Endothelial cell (in vitro differentiated cells): Measurements from ENCODE around the gene RFK. TPM values are rescaled to one million over a fixed set of nuclear protein-coding genes. Genes with fewer than 3 reads are reported as not detected.
"Not testable (repeated sequence)": the region's sequence is repeated elsewhere in the genome, so short reads cannot be mapped to it uniquely, and the experiment has no call there.

Source experiments
- DNase-seq: peaks from one replicate; pipeline ENCODE4 v3.0.0; 2021; ENCODE audit warnings: low spot score
- H3K27ac Mint-ChIP-seq: one replicate; pipeline ENCODE4 v1.8.0; 2021; ENCODE audit warnings: mixed read lengths, inconsistent platforms; ENCODE audit not compliant: unreplicated experiment
- H3K27me3 Mint-ChIP-seq: one replicate; pipeline ENCODE4 v1.8.0; 2021; ENCODE audit warnings: mild to moderate bottlenecking, moderate library complexity, mixed read lengths, inconsistent platforms; ENCODE audit not compliant: unreplicated experiment
- H3K36me3 Mint-ChIP-seq: one replicate; pipeline ENCODE4 v1.8.0; 2021; ENCODE audit warnings: mild to moderate bottlenecking, low read depth, mixed read lengths, inconsistent platforms; ENCODE audit not compliant: unreplicated experiment
- H3K4me1 Mint-ChIP-seq: one replicate; pipeline ENCODE4 v1.8.0; 2021; ENCODE audit warnings: mild to moderate bottlenecking, mixed read lengths, inconsistent platforms; ENCODE audit not compliant: unreplicated experiment
- H3K4me3 Mint-ChIP-seq: one replicate; pipeline ENCODE4 v1.8.0; 2021; ENCODE audit warnings: mild to moderate bottlenecking, mixed read lengths, inconsistent platforms; ENCODE audit not compliant: unreplicated experiment
- H3K9me3 Mint-ChIP-seq: one replicate; pipeline ENCODE4 v1.8.0; 2021; ENCODE audit warnings: mixed read lengths, inconsistent platforms; ENCODE audit not compliant: unreplicated experiment
- CTCF ChIP-seq: fragments of 200-600 bp; sonication (generic); IDR thresholded peaks from one replicate; pipeline ENCODE4 v1.5.0; 2021; ENCODE audit warnings: antibody characterized with exemption; ENCODE audit not compliant: unreplicated experiment
- long read RNA-seq: library from polyadenylated mRNA; unstranded; transcript quantifications from one replicate; pipeline ENCODE4 v2.0.0, GENCODE V29; 2020; ENCODE audit not compliant: unreplicated experiment
- total RNA-seq: library from RNA; stranded (reverse); fragmentation: NEBNext Ultra II Directional; extraction: Animal tissue kit (Norgen Biotek cat#: 25700); gene quantifications from one replicate; pipeline ENCODE4 v1.2.1, GENCODE V29; 2021; ENCODE audit not compliant: unreplicated experiment

Gene RFK
- total RNA-seq: 10.1 TPM
- long read RNA-seq, partial matches to known transcripts: 0 of 4 reads
- long read RNA-seq, other reads (novel, unspliced or antisense): 0 of 4 reads

DNA sequence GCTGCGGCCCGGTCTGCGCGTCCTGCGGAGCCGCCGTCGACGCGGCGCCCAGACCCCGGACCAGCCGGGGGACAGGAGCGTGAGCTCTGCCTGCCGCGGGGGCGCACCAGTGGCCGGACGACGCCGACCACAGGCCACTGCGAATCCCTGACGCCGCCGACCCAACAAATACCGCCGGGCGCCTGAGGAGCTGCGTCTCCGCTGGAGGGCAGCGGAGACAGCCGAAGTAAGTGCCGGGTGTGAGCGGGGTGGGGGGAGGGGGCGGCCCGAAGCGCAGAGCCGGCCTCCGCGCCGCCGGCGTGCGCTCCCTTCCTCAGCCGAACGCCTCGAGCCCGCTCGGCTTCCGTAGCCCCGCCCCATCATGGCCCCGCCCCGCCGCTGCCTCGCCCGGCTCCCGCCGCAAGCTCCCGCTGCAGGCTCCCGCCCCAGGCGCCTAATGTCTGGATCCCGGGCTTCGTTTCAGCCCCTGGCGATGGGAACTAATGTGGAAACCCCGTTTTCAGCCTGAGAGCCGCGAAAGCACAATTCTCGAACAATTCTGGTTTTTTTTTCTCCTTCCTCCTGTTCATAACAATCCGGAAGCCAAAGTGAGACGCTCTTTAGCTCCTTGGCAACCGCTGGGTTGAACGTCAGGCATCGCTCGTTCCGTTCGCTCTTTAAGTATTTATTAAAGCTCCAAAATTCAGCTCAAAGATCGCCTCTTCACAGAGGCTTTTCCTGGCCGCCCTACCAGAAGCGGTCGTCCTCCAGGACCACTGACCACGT, at the start of gene RFK:
RFK (minus strand) TSS at position 232 of the 765 bp plus-strand sequence. CDS start 255 bp downstream, outside the sequence.
- DNase-seq: peak; percentile 97
- Mint-ChIP-seq H3K36me3 (peaks cover 6% of the 10 kb centered on the region), H3K4me1 (peaks cover 12% of the 10 kb centered on the region), H3K4me3 (peak within 1 kb of the TSS; percentile 97), H3K27me3 (peaks cover 8% of the 10 kb centered on the region), H3K27ac (peak within 1 kb of the TSS; percentile 98), H3K9me3 (no peaks in the 10 kb centered on the region)
- TF ChIP-seq CTCF: peak; percentile 39

DNA sequence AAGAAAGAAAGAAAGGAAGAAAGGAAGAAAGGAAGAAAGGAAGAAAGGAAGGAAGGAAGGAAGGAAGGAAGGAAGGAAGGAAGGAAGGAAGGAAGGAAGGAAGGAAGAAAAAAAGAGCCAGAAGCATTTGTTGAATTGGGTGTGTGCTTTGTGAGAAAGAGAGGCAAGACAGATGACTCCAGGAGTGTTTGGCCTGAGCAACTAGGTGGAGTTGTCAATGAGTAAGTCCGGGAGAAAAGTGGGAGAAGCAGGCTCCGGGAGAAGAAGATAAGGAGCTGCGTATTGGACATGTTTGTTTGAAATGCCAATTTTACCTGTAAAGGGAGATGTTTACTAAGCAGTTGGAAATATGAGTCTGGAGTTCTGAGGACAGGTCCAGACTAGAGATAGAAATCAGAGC, 49.7 kb upstream of the RFK start:
- no peak overlapping the region for H3K4me3 Mint-ChIP-seq
- peaks cover 4% of the 10 kb centered on the region for H3K9me3 Mint-ChIP-seq
- peaks cover 12% of the 10 kb centered on the region for H3K36me3 Mint-ChIP-seq
- peaks cover 1% of the 10 kb centered on the region for H3K27me3 Mint-ChIP-seq
- TF ChIP-seq CTCF: no peak
- no peak overlapping the region for H3K27ac Mint-ChIP-seq
- no peak for DNase-seq
- peaks cover 2% of the 10 kb centered on the region for H3K4me1 Mint-ChIP-seq

GRCh38 chr9:76441551-76442322, 47.5 kb upstream of the RFK start:
- Mint-ChIP-seq H3K9me3 (peaks cover 4% of the 10 kb centered on the region), H3K27ac (no peak overlapping the region), H3K4me1 (no peaks in the 10 kb centered on the region), H3K4me3 (no peak overlapping the region), H3K36me3 (peaks cover 12% of the 10 kb centered on the region), H3K27me3 (peaks cover 1% of the 10 kb centered on the region)
- TF ChIP-seq CTCF: no peak
- DNase-seq: no peak

DNA sequence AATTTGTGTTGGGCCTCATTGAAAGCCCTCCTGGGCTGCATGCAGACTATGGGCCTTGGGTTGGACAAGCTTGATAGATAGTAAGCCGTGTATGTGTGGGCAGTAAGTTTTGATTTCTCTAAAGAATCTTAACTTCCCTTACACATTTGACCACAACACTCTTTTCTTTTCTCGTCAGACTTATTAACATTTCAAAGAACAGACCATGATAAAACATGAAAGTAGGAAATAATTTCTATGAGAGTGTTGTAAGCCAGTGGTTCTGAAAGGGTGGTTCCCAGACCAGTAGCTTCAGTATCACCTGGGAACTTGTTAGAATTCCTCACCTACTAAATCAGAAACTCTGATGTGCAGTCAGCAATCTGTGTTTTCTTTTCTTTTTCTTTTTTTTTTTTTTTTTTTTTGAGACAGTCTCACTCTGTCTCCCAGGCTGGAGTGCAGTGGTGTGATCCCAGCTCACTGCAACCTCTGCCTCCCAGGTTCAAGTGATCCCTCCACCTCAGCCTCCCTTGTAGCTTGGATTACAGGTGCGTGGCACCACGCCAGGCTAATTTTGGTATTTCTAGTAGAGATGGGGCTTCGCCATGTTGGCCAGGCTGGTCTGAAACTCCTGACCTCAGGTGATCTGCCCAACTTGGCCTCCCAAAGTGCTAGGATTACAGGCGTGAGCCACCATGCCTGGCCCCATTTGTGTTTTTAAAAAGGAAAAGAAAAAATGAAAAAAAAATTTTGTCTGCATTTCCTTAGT, 44.8 kb upstream of the RFK start:
- H3K27me3 Mint-ChIP-seq: peaks cover 1% of the 10 kb centered on the region
- no peak overlapping the region for H3K4me3 Mint-ChIP-seq
- no peak for DNase-seq
- peaks cover 11% of the 10 kb centered on the region for H3K36me3 Mint-ChIP-seq
- H3K4me1 Mint-ChIP-seq: no peaks in the 10 kb centered on the region
- H3K9me3 Mint-ChIP-seq: peaks cover 4% of the 10 kb centered on the region
- H3K27ac Mint-ChIP-seq: no peak overlapping the region
- TF ChIP-seq CTCF: no peak

GRCh38 chr9:76437017-76437699, 42.9 kb upstream of the RFK start:
- not testable (repeated sequence) for H3K27ac Mint-ChIP-seq, DNase-seq, H3K27me3 Mint-ChIP-seq, H3K36me3 Mint-ChIP-seq, H3K4me3 Mint-ChIP-seq, H3K9me3 Mint-ChIP-seq, H3K4me1 Mint-ChIP-seq

GRCh38 chr9:76434897-76435296, 40.7 kb upstream of the RFK start:
- H3K36me3 Mint-ChIP-seq, H3K9me3 Mint-ChIP-seq, H3K27me3 Mint-ChIP-seq, H3K4me1 Mint-ChIP-seq, DNase-seq, H3K4me3 Mint-ChIP-seq, H3K27ac Mint-ChIP-seq: not testable (repeated sequence)
